Stimulated activated CD4-positive, alpha-beta T cell treated with anti-CD3 and anti-CD28 coated beads, Interleukin-15, amount 100 ng/mL, for 1 hour (primary cell): Measurements from ENCODE around the gene GDPD5.
A peak's percentile ranks its signal among the peaks of the same experiment; 100 is the strongest.

ENCODE experiments used
- DNase-seq, 2 donors: peaks; one replicate each; pipeline ENCODE4 v3.0.0-alpha.2; 2020; ENCODE audit warnings: low read depth in 1 of 2, low spot score in 1 of 2

GDPD5 gene

GRCh38 chr11:75516140-75516539 is 9.6 kb downstream of the GDPD5 start:
- no peak for DNase-seq

- DNase-seq: no peak
Observed at GRCh38 chr11:75514596-75514995, 11.1 kb downstream of the GDPD5 start.

GRCh38 chr11:75513250-75513649 is 12.5 kb downstream of the GDPD5 start:
- no peak for DNase-seq

GRCh38 chr11:75510723-75511019 is 15.1 kb downstream of the GDPD5 start:
- DNase-seq: no peak

- no peak for DNase-seq
Observed at GRCh38 chr11:75510004-75510722, 15.6 kb downstream of the GDPD5 start.

GRCh38 chr11:75509020-75509720 is 16.6 kb downstream of the GDPD5 start:
- DNase-seq: no peak

GRCh38 chr11:75508051-75508561 is 17.6 kb downstream of the GDPD5 start:
- peak in 1 of 2 donors; percentile 18 for DNase-seq

GRCh38 chr11:75507571-75507970 is 18.2 kb downstream of the GDPD5 start:
- DNase-seq: no peak

GRCh38 chr11:75506827-75507226 is 18.9 kb downstream of the GDPD5 start:
- no peak for DNase-seq

- DNase-seq: no peak
Observed at GRCh38 chr11:75505916-75506692, 19.6 kb downstream of the GDPD5 start.

GRCh38 chr11:75504501-75504900 is 21.2 kb downstream of the GDPD5 start:
- no peak for DNase-seq

- no peak for DNase-seq
Observed at GRCh38 chr11:75503531-75504099, 22.1 kb downstream of the GDPD5 start.

- no peak for DNase-seq
Observed at GRCh38 chr11:75502138-75502537, 23.6 kb downstream of the GDPD5 start.

- DNase-seq: no peak
Observed at GRCh38 chr11:75500742-75501141, 25.0 kb downstream of the GDPD5 start.

- DNase-seq: no peak
Observed at GRCh38 chr11:75499423-75500190, 26.1 kb downstream of the GDPD5 start.

- DNase-seq: no peak
Observed at GRCh38 chr11:75498556-75499255, 27.0 kb downstream of the GDPD5 start.

GRCh38 chr11:75497788-75498409 is 27.8 kb downstream of the GDPD5 start:
- DNase-seq: no peak

- DNase-seq: no peak
Observed at GRCh38 chr11:75496305-75496752, 29.4 kb downstream of the GDPD5 start.

GRCh38 chr11:75495749-75496304 is 29.9 kb downstream of the GDPD5 start:
- no peak for DNase-seq
